Cardiac fibroblast (primary cell): ENCODE results near the gene NEDD4L.

Experiments used
- DNase-seq, 2 donors: peaks; one replicate each; pipeline versions ENCODE4 v3.0.0 to v3.0.0-alpha.2; 2010; ENCODE audit warnings: low read depth in 2 of 2
- H3K4me3 ChIP-seq, 2 donors: replicated peaks in 1 of 2; 1 replicate in 1 of 2; 2 replicates in 1 of 2; pipeline ENCODE4 v1.5.1; 2011; ENCODE audit warnings: low read depth in 2 of 2, low read length in 2 of 2, mild to moderate bottlenecking in 2 of 2, moderate library complexity in 1 of 2
- CTCF ChIP-seq: IDR thresholded peaks from one replicate; pipeline ENCODE4 v1.5.1; 2011; ENCODE audit warnings: low read depth, mild to moderate bottlenecking, low read length, inconsistent platforms

Gene NEDD4L

GRCh38 chr18:58409802-58410445 lies 365.9 kb downstream of the NEDD4L start:
- no peak for TF ChIP-seq CTCF
- no peak for DNase-seq
- H3K4me3 ChIP-seq, result no peak overlapping the region

- no peak for TF ChIP-seq CTCF
- no peak overlapping the region for H3K4me3 ChIP-seq
- no peak for DNase-seq
Measured at GRCh38 chr18:58411323-58411722, 367.3 kb downstream of the NEDD4L start.

GRCh38 chr18:58412844-58413666 lies 369.0 kb downstream of the NEDD4L start:
- H3K4me3 ChIP-seq, result no peak overlapping the region
- TF ChIP-seq CTCF, result no peak
- DNase-seq, result no peak

GRCh38 chr18:58413667-58414628 lies 369.9 kb downstream of the NEDD4L start:
- no peak for DNase-seq
- no peak overlapping the region for H3K4me3 ChIP-seq
- no peak for TF ChIP-seq CTCF

GRCh38 chr18:58416014-58416703 lies 372.1 kb downstream of the NEDD4L start:
- no peak for DNase-seq

More at GRCh38 chr18:58416014-58416703, 372.1 kb downstream of the NEDD4L start:
- H3K4me3 ChIP-seq, result no peak overlapping the region
- no peak for TF ChIP-seq CTCF
